HepG2 (cell line): ENCODE results near the gene ARAP3. TPM values are rescaled to one million over a fixed set of nuclear protein-coding genes. Genes with fewer than 3 reads are reported as not detected.
A peak's percentile ranks its signal among the peaks of the same experiment; 100 is the strongest.

Experiments
- BRD4 ChIP-seq: sonication (generic); formaldehyde crosslinking; IDR thresholded peaks from 2 replicates; pipeline ENCODE4 v1.4.0; 2020; ENCODE audit warnings: missing genetic modification reagents
- HMGA1 ChIP-seq: sonication (generic); formaldehyde crosslinking; conservative IDR thresholded peaks from 2 replicates; pipeline ENCODE4 v1.4.0; 2020; ENCODE audit warnings: missing genetic modification reagents
- MEIS1 ChIP-seq: sonication (generic); formaldehyde crosslinking; IDR thresholded peaks from 2 replicates; pipeline ENCODE4 v1.9.0; 2021; ENCODE audit warnings: mild to moderate bottlenecking, missing genetic modification reagents, moderate library complexity, borderline replicate concordance
- MZF1 ChIP-seq: sonication (generic); formaldehyde crosslinking; IDR thresholded peaks from 2 replicates; pipeline ENCODE4 v1.8.1; 2023; ENCODE audit warnings: mild to moderate bottlenecking, missing genetic modification reagents, borderline replicate concordance
- NFATC3 ChIP-seq: sonication (generic); formaldehyde crosslinking; IDR thresholded peaks from 2 replicates; pipeline ENCODE4 v1.5.1; 2020; ENCODE audit warnings: mild to moderate bottlenecking, missing genetic modification reagents
- RORA ChIP-seq: sonication (generic); formaldehyde crosslinking; IDR thresholded peaks from 2 replicates; pipeline ENCODE4 v1.5.0; 2020; ENCODE audit warnings: mild to moderate bottlenecking, missing genetic modification reagents, moderate library complexity
- SNAPC2 ChIP-seq: sonication (generic); formaldehyde crosslinking; IDR thresholded peaks from 2 replicates; pipeline ENCODE4 v1.8.1; 2022; ENCODE audit warnings: mild to moderate bottlenecking, missing genetic modification reagents
- SRSF1 ChIP-seq: fragments of 200-400 bp; formaldehyde crosslinking; optimal IDR thresholded peaks from 2 replicates; pipeline ENCODE3; 2017; ENCODE audit warnings: mild to moderate bottlenecking, low read depth, low read length, moderate library complexity
- TEAD3 ChIP-seq: optimal IDR thresholded peaks from 2 replicates; pipeline ENCODE3; 2016; ENCODE audit warnings: borderline replicate concordance
- ZBTB21 ChIP-seq: sonication (generic); formaldehyde crosslinking; IDR thresholded peaks from 2 replicates; pipeline ENCODE4 v1.4.0; 2020; ENCODE audit warnings: missing genetic modification reagents
- ZNF780A ChIP-seq: sonication (generic); formaldehyde crosslinking; IDR thresholded peaks from 2 replicates; pipeline ENCODE4 v1.8.0; 2022; ENCODE audit warnings: mild to moderate bottlenecking, missing genetic modification reagents, moderate library complexity
- ZNF879 ChIP-seq: sonication (generic); formaldehyde crosslinking; IDR thresholded peaks from 2 replicates; pipeline ENCODE4 v1.8.1; 2023; ENCODE audit warnings: missing genetic modification reagents
- polyA plus RNA-seq, 8 experiments: library from polyadenylated mRNA; depleted of rRNA in 3 of 8; stranded (reverse) in 7 of 8; unstranded in 1 of 8; fragments of >200 nt; fragmentation: Illumina TruSeq in 4 of 8; extraction: Trizol in 4 of 8; gene quantifications; 2 replicates each; pipeline versions ENCODE4 v1.2.1 to v1.2.3, GENCODE V29; 2011 to 2016; ENCODE audit warnings: low read depth in 4 of 8, missing spikeins in 1 of 8, mixed read lengths in 1 of 8; ENCODE audit not compliant: insufficient read depth in 1 of 8
- total RNA-seq, 5 experiments: library from RNA; depleted of rRNA; stranded (reverse); fragments of >200 nt; fragmentation: Illumina TruSeq; extraction: Trizol; gene quantifications; 2 replicates each; pipeline ENCODE4 v1.2.3, GENCODE V29; 2016; ENCODE audit warnings: low read depth in 1 of 5
- TF ChIP-seq, protein P1 (sequence below): sonication (generic); formaldehyde crosslinking; conservative IDR thresholded peaks from 2 replicates; pipeline ENCODE4 v1.4.0; 2020; ENCODE audit warnings: missing genetic modification reagents
- TF ChIP-seq, protein P2 (sequence below): sonication (generic); formaldehyde crosslinking; IDR thresholded peaks from 2 replicates; pipeline ENCODE4 v1.4.0; 2020; ENCODE audit warnings: low read depth, missing genetic modification reagents
- TF ChIP-seq, protein P3 (sequence below): sonication (generic); formaldehyde crosslinking; IDR thresholded peaks from 2 replicates; pipeline ENCODE4 v1.4.0; 2020; ENCODE audit warnings: missing genetic modification reagents, borderline replicate concordance
- TF ChIP-seq, protein P4 (sequence below): sonication (generic); formaldehyde crosslinking; IDR thresholded peaks from 2 replicates; pipeline ENCODE4 v1.4.0; 2020; ENCODE audit warnings: missing genetic modification reagents, borderline replicate concordance

The ARAP3 gene
- total and polyA plus RNA-seq, 2 of the 13 experiments (the other 11 are each of a cell fraction or from before 2014, with no cell fraction given): 0.25 TPM; not detected in 1

DNA sequence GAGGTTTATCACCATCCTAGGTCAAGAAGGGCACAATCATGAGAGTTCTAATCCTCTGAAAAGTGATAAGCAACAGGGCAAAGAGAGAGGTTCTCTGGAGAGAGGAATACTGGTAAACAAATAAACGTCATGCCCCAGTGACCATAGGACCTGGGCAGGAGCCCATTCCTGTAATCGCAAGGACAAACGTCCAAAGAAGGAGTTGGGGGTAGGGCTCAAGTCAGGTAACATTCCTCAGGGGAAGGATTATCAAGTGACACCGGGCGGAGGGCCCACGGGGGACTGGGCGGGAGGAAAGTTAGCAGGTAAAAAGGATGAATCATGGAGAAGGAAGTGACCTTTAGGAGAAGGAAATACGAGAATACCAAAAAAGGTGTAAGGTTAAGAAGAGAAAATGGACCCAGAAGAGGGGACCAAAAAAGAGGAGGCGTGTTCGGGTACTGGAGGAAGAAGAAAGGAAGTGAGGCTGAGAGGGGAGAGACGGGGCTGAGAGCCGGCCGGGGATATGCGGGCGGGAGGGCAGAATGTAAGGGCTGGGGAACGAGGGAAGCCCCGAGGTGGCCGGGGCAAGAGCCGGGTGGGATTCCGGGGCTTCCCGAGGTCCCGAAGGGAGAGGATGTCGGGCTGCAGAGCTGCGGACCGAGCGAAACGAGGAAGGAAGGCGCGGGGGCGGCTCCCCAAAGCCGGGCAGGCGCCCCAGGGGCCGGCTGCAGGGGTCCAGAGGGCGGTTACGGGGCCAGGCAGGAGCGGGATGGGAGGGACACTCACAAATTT, 63.8 kb downstream of the ARAP3 start (continued):
- TF ChIP-seq, protein P1, sequence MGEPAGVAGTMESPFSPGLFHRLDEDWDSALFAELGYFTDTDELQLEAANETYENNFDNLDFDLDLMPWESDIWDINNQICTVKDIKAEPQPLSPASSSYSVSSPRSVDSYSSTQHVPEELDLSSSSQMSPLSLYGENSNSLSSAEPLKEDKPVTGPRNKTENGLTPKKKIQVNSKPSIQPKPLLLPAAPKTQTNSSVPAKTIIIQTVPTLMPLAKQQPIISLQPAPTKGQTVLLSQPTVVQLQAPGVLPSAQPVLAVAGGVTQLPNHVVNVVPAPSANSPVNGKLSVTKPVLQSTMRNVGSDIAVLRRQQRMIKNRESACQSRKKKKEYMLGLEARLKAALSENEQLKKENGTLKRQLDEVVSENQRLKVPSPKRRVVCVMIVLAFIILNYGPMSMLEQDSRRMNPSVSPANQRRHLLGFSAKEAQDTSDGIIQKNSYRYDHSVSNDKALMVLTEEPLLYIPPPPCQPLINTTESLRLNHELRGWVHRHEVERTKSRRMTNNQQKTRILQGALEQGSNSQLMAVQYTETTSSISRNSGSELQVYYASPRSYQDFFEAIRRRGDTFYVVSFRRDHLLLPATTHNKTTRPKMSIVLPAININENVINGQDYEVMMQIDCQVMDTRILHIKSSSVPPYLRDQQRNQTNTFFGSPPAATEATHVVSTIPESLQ (CRISPR knock-in tag): no peak
- no peak for TF ChIP-seq ZNF879
- TF ChIP-seq, protein P2, sequence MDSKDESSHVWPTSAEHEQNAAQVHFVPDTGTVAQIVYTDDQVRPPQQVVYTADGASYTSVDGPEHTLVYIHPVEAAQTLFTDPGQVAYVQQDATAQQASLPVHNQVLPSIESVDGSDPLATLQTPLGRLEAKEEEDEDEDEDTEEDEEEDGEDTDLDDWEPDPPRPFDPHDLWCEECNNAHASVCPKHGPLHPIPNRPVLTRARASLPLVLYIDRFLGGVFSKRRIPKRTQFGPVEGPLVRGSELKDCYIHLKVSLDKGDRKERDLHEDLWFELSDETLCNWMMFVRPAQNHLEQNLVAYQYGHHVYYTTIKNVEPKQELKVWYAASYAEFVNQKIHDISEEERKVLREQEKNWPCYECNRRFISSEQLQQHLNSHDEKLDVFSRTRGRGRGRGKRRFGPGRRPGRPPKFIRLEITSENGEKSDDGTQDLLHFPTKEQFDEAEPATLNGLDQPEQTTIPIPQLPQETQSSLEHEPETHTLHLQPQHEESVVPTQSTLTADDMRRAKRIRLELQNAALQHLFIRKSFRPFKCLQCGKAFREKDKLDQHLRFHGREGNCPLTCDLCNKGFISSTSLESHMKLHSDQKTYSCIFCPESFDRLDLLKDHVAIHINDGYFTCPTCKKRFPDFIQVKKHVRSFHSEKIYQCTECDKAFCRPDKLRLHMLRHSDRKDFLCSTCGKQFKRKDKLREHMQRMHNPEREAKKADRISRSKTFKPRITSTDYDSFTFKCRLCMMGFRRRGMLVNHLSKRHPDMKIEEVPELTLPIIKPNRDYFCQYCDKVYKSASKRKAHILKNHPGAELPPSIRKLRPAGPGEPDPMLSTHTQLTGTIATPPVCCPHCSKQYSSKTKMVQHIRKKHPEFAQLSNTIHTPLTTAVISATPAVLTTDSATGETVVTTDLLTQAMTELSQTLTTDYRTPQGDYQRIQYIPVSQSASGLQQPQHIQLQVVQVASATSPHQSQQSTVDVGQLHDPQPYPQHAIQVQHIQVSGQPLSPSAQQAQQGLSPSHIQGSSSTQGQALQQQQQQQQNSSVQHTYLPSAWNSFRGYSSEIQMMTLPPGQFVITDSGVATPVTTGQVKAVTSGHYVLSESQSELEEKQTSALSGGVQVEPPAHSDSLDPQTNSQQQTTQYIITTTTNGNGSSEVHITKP (CRISPR knock-in tag): peak; percentile 91
- no peak for TF ChIP-seq ZNF780A (CRISPR knock-in tag)
- TF ChIP-seq HMGA1: no peak
- no peak for TF ChIP-seq NFATC3 (CRISPR knock-in tag)
- no peak for TF ChIP-seq SNAPC2 (CRISPR knock-in tag)
- no peak for TF ChIP-seq MEIS1 (CRISPR knock-in tag)
- TF ChIP-seq, protein P3, sequence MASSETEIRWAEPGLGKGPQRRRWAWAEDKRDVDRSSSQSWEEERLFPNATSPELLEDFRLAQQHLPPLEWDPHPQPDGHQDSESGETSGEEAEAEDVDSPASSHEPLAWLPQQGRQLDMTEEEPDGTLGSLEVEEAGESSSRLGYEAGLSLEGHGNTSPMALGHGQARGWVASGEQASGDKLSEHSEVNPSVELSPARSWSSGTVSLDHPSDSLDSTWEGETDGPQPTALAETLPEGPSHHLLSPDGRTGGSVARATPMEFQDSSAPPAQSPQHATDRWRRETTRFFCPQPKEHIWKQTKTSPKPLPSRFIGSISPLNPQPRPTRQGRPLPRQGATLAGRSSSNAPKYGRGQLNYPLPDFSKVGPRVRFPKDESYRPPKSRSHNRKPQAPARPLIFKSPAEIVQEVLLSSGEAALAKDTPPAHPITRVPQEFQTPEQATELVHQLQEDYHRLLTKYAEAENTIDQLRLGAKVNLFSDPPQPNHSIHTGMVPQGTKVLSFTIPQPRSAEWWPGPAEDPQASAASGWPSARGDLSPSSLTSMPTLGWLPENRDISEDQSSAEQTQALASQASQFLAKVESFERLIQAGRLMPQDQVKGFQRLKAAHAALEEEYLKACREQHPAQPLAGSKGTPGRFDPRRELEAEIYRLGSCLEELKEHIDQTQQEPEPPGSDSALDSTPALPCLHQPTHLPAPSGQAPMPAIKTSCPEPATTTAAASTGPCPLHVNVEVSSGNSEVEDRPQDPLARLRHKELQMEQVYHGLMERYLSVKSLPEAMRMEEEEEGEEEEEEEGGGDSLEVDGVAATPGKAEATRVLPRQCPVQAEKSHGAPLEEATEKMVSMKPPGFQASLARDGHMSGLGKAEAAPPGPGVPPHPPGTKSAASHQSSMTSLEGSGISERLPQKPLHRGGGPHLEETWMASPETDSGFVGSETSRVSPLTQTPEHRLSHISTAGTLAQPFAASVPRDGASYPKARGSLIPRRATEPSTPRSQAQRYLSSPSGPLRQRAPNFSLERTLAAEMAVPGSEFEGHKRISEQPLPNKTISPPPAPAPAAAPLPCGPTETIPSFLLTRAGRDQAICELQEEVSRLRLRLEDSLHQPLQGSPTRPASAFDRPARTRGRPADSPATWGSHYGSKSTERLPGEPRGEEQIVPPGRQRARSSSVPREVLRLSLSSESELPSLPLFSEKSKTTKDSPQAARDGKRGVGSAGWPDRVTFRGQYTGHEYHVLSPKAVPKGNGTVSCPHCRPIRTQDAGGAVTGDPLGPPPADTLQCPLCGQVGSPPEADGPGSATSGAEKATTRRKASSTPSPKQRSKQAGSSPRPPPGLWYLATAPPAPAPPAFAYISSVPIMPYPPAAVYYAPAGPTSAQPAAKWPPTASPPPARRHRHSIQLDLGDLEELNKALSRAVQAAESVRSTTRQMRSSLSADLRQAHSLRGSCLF: no peak
- TF ChIP-seq, protein P4, sequence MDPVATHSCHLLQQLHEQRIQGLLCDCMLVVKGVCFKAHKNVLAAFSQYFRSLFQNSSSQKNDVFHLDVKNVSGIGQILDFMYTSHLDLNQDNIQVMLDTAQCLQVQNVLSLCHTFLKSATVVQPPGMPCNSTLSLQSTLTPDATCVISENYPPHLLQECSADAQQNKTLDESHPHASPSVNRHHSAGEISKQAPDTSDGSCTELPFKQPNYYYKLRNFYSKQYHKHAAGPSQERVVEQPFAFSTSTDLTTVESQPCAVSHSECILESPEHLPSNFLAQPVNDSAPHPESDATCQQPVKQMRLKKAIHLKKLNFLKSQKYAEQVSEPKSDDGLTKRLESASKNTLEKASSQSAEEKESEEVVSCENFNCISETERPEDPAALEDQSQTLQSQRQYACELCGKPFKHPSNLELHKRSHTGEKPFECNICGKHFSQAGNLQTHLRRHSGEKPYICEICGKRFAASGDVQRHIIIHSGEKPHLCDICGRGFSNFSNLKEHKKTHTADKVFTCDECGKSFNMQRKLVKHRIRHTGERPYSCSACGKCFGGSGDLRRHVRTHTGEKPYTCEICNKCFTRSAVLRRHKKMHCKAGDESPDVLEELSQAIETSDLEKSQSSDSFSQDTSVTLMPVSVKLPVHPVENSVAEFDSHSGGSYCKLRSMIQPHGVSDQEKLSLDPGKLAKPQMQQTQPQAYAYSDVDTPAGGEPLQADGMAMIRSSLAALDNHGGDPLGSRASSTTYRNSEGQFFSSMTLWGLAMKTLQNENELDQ (CRISPR knock-in tag): no peak
- no peak for TF ChIP-seq BRD4 (CRISPR knock-in tag)
- no peak for TF ChIP-seq MZF1 (CRISPR knock-in tag)
- TF ChIP-seq SRSF1: no peak
- TF ChIP-seq ZBTB21 (CRISPR knock-in tag): no peak
- TF ChIP-seq TEAD3 (CRISPR knock-in tag): peak; percentile 77
- TF ChIP-seq RORA (CRISPR knock-in tag): no peak
